Right lobe of liver (tissue), 4 donors: ENCODE results near the gene GAREM1.

Source experiments
- POLR2A ChIP-seq: fragments of 450-650 bp; IDR thresholded peaks from one replicate; pipeline ENCODE4 v1.6.1; 2017; ENCODE audit warnings: antibody characterized with exemption, mild to moderate bottlenecking
- TF ChIP-seq, protein P1 (sequence below), 4 donors: fragments of 200-600 bp in 3 of 4; fragments of 450-650 bp in 1 of 4; IDR thresholded peaks; one replicate each; pipeline versions ENCODE4 v1.5.1 to v1.8.0; 2016 to 2022; ENCODE audit warnings: antibody characterized with exemption in 4 of 4, mild to moderate bottlenecking in 2 of 4
- donor health status: DM: no; HTN: no; CAD: no.
- donor health status: DM: no; HTN: no; CAD: no.
- donor health status: DM: no; HTN: yes; CAD: no.

DNA sequence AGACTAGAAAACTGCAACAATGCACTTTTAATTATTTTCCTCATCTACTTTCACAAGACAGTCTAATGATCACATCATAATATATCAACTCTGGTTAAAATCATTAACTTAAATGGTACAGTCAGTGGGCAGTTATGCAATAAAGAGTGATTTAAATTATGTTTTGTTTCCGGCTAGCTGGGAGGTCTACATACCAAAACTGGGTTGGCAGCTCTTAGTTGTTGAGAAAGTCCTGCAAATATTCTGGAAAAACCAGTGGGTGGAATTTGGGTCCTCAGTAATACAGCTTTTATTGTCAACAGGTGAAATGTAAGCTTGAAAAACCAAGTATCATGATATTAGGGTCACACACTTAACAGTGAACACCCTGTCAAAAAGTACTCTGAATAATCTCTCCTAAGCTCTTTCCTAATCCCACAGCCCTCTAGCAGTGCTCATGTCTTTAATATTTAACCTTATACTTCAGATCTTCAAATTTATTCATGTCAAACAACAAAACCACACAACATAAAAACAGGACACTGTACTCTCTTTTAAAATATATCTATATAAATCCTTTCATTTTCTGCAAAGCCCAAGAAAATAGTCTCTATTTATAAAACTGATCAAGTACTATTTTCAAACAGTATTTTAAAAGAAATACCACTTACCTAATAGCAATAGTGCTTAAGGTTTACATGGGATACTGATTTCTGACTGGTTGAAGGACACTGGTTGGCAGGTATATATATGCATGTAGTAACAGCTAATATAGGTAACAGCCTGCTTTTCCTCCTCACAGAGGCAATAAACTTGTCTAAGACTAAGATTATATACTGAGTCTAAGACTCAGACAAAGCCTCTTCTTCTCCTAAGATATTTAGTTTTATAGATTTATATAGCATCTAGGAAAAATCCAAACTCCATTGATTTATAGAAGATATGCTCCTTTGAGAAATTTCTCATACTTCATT lies 103.8 kb downstream of the GAREM1 start:
- TF ChIP-seq, protein P1, sequence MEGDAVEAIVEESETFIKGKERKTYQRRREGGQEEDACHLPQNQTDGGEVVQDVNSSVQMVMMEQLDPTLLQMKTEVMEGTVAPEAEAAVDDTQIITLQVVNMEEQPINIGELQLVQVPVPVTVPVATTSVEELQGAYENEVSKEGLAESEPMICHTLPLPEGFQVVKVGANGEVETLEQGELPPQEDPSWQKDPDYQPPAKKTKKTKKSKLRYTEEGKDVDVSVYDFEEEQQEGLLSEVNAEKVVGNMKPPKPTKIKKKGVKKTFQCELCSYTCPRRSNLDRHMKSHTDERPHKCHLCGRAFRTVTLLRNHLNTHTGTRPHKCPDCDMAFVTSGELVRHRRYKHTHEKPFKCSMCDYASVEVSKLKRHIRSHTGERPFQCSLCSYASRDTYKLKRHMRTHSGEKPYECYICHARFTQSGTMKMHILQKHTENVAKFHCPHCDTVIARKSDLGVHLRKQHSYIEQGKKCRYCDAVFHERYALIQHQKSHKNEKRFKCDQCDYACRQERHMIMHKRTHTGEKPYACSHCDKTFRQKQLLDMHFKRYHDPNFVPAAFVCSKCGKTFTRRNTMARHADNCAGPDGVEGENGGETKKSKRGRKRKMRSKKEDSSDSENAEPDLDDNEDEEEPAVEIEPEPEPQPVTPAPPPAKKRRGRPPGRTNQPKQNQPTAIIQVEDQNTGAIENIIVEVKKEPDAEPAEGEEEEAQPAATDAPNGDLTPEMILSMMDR (IDR thresholded peaks at IDR 0.05), result no peak
- no peak for TF ChIP-seq POLR2A
